ENCODE data around the gene DCTN4. TPM values are rescaled to one million over a fixed set of nuclear protein-coding genes. Genes with fewer than 3 reads are reported as not detected.

DCTN4 gene
- total RNA-seq, 1 experiment from 2014 or later = 40.5 TPM

- no peaks in the 10 kb centered on the region for H3K4me1 ChIP-seq (ENCODE audit: insufficient read depth, low read length)
- no peak overlapping the region for H3K4me3 ChIP-seq (ENCODE audit: low read length)
- 0 out of 2 replicates have a peak, but pooled peaks cover under 1% of the 10 kb centered on the region for H4K20me1 ChIP-seq (ENCODE audit: low read length)
- no peaks in the 10 kb centered on the region for H3K9me3 ChIP-seq (ENCODE audit: low read length)
- no peaks in the 10 kb centered on the region for H3K9me2 ChIP-seq (replicated peaks; ENCODE audit: low read length)
- intact Hi-C loops (cut with micrococcal nuclease) = no loop called here
- no TSS peak for BruUV-seq (replicated peaks)
- peaks cover 62% of the 10 kb centered on the region for H3K36me3 ChIP-seq (ENCODE audit: low read depth, low read length)
- H3K27ac ChIP-seq (ENCODE audit: low read length) = no peak overlapping the region
- H3K27me3 ChIP-seq (ENCODE audit: low read length) = no peaks in the 10 kb centered on the region
- no peak overlapping the region for H3K9ac ChIP-seq (ENCODE audit: low read length)
- POLR2A ChIA-PET (ENCODE audit: unreplicated experiment) = no interaction called here
- H2AFZ ChIP-seq (ENCODE audit: low read length) = no peak overlapping the region
- ATAC-seq = no peak
- H3K4me2 ChIP-seq (ENCODE audit: low read length) = no peak overlapping the region
- TF ChIP-seq EZH2 (IDR thresholded peaks at IDR 0.05; ENCODE audit: low read length, unreplicated experiment) = no peak
- no peak for TF ChIP-seq EZH2phosphoT487 (IDR thresholded peaks at IDR 0.05; ENCODE audit: borderline replicate concordance, low read length)
- TF ChIP-seq CTCF (conservative IDR thresholded peaks at IDR 0.05; ENCODE audit: low read depth, low read length) = no peak
- CTCF ChIA-PET = no interaction called here
- no peaks in the 10 kb centered on the region for H3F3A ChIP-seq (ENCODE audit: low read length, unreplicated experiment)
- DNase-seq = no peak
- H3K79me2 ChIP-seq (ENCODE audit: low read length) = peaks cover 11% of the 10 kb centered on the region
Measured at GRCh38 chr5:150729859-150730258, 29.0 kb downstream of the DCTN4 start.

- H3K27me3 ChIP-seq (ENCODE audit: low read length) = no peaks in the 10 kb centered on the region
- CTCF ChIA-PET = no interaction called here
- H3K36me3 ChIP-seq (ENCODE audit: low read depth, low read length) = peaks cover 75% of the 10 kb centered on the region
- no peak overlapping the region for H3K4me3 ChIP-seq (ENCODE audit: low read length)
- no peak overlapping the region for H3K27ac ChIP-seq (ENCODE audit: low read length)
- no peak for DNase-seq
- H3K4me2 ChIP-seq (ENCODE audit: low read length) = no peak overlapping the region
- no peaks in the 10 kb centered on the region for H3K9me2 ChIP-seq (replicated peaks; ENCODE audit: low read length)
- TF ChIP-seq EZH2phosphoT487 (IDR thresholded peaks at IDR 0.05; ENCODE audit: borderline replicate concordance, low read length) = no peak
- TF ChIP-seq EZH2 (IDR thresholded peaks at IDR 0.05; ENCODE audit: low read length, unreplicated experiment) = no peak
- no peak for TF ChIP-seq CTCF (conservative IDR thresholded peaks at IDR 0.05; ENCODE audit: low read depth, low read length)
- H3K9me3 ChIP-seq (ENCODE audit: low read length) = no peaks in the 10 kb centered on the region
- H2AFZ ChIP-seq (ENCODE audit: low read length) = no peak overlapping the region
- no peaks in the 10 kb centered on the region for H4K20me1 ChIP-seq (ENCODE audit: low read length)
- POLR2A ChIA-PET (ENCODE audit: unreplicated experiment) = no interaction called here
- intact Hi-C loops (cut with micrococcal nuclease) = no loop called here
- no peak overlapping the region for H3K9ac ChIP-seq (ENCODE audit: low read length)
- no peaks in the 10 kb centered on the region for H3K79me2 ChIP-seq (ENCODE audit: low read length)
- ATAC-seq = peak; percentile 43; the same call in 1 of the 2 replicates
- H3F3A ChIP-seq (ENCODE audit: low read length, unreplicated experiment) = no peaks in the 10 kb centered on the region
- H3K4me1 ChIP-seq (ENCODE audit: insufficient read depth, low read length) = no peaks in the 10 kb centered on the region
- BruUV-seq (replicated peaks) = no TSS peak
Measured at GRCh38 chr5:150723845-150724244, 35.0 kb downstream of the DCTN4 start.

- intact Hi-C loops (cut with micrococcal nuclease) = no loop called here
- ChIA-PET POLR2A (ENCODE audit: unreplicated experiment) (no interaction called here), CTCF (interaction anchor here (0.6 kb wide), 1 partner anchor 137 kb away, joined by 9 read pairs; no protein-coding TSS in a partner anchor)
- Histone ChIP-seq H4K20me1 (ENCODE audit: low read length) (no peaks in the 10 kb centered on the region), H3K79me2 (ENCODE audit: low read length) (no peaks in the 10 kb centered on the region), H2AFZ (ENCODE audit: low read length) (no peak overlapping the region), H3K27ac (ENCODE audit: low read length) (no peak overlapping the region), H3F3A (ENCODE audit: low read length, unreplicated experiment) (no peaks in the 10 kb centered on the region), H3K4me3 (ENCODE audit: low read length) (no peak overlapping the region), H3K36me3 (ENCODE audit: low read depth, low read length) (peaks cover 47% of the 10 kb centered on the region), H3K4me1 (ENCODE audit: insufficient read depth, low read length) (no peaks in the 10 kb centered on the region), H3K9ac (ENCODE audit: low read length) (no peak overlapping the region), H3K9me2 (replicated peaks; ENCODE audit: low read length) (no peaks in the 10 kb centered on the region), H3K4me2 (ENCODE audit: low read length) (no peak overlapping the region), H3K27me3 (ENCODE audit: low read length) (no peaks in the 10 kb centered on the region), H3K9me3 (ENCODE audit: low read length) (no peaks in the 10 kb centered on the region)
- ATAC-seq (no peak), DNase-seq (peak; percentile 21)
- TF ChIP-seq CTCF (conservative IDR thresholded peaks at IDR 0.05; ENCODE audit: low read depth, low read length) (peak; percentile 59), EZH2phosphoT487 (IDR thresholded peaks at IDR 0.05; ENCODE audit: borderline replicate concordance, low read length) (no peak)
- BruUV-seq (replicated peaks) = no TSS peak
Measured at GRCh38 chr5:150710165-150710564, 48.7 kb downstream of the DCTN4 start.

Data from PC-3 (cell line).